ENCODE measurements around the gene ESRRA. TPM values are rescaled to one million over a fixed set of nuclear protein-coding genes. Genes with fewer than 3 reads are reported as not detected.
"Not testable (repeated sequence)": the region's sequence is repeated elsewhere in the genome, so short reads cannot be mapped to it uniquely, and the experiment has no call there.

Gene ESRRA
- total RNA-seq, 1 experiment from 2014 or later = 66.9 TPM

DNA sequence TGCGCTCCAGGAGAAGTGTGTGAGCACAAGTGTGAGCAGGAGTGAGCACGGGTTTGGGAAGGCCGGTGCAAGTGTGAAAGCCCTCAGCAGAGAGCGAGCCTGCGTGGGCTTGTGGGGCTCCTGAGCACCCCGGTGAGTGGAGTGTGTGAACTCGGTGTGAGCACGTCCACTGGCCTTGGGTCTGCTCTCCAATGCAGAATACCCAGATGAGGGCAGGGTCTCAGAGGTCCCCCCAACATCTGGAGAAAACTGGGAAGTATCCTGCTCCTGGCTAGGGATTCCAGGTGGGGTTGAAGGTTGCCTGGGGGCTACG lies 1.2 kb downstream of the ESRRA start:
- peaks cover 55% of the 10 kb centered on the region for H3K36me3 Mint-ChIP-seq (ENCODE audit: insufficient read depth, unreplicated experiment)
- H3K4me3 ChIP-seq (ENCODE audit: low read depth, low read length) = peak overlapping the region; percentile 65
- no peaks in the 10 kb centered on the region for H3K9me3 ChIP-seq
- H3K27me3 Mint-ChIP-seq (ENCODE audit: insufficient read depth, unreplicated experiment) = no peaks in the 10 kb centered on the region
- peaks cover 3% of the 10 kb centered on the region; the same call in 1 of the 2 replicates for H3K36me3 ChIP-seq (ENCODE audit: control insufficient read depth, insufficient read depth, low read length)
- DNase-seq = no peak
- TF ChIP-seq, protein P1, sequence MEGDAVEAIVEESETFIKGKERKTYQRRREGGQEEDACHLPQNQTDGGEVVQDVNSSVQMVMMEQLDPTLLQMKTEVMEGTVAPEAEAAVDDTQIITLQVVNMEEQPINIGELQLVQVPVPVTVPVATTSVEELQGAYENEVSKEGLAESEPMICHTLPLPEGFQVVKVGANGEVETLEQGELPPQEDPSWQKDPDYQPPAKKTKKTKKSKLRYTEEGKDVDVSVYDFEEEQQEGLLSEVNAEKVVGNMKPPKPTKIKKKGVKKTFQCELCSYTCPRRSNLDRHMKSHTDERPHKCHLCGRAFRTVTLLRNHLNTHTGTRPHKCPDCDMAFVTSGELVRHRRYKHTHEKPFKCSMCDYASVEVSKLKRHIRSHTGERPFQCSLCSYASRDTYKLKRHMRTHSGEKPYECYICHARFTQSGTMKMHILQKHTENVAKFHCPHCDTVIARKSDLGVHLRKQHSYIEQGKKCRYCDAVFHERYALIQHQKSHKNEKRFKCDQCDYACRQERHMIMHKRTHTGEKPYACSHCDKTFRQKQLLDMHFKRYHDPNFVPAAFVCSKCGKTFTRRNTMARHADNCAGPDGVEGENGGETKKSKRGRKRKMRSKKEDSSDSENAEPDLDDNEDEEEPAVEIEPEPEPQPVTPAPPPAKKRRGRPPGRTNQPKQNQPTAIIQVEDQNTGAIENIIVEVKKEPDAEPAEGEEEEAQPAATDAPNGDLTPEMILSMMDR (IDR thresholded peaks at IDR 0.05; ENCODE audit: insufficient read depth in 1 of 2, low read depth in 1 of 2, low read length in 1 of 2, severe bottlenecking in 1 of 2, unreplicated experiment in 1 of 2) = no peak
- intact Hi-C loops (cut with micrococcal nuclease; ENCODE audit: unreplicated experiment) = no loop called here
- H3K4me1 ChIP-seq = peaks cover 32% of the 10 kb centered on the region
- peak overlapping the region; percentile 97 for H3K4me3 Mint-ChIP-seq (ENCODE audit: unreplicated experiment)
- BruUV-seq (replicated peaks) = TSS peak; percentile 71
- POLR2A ChIA-PET = interaction anchor here (3.5 kb wide), 1 partner anchor 11 kb away, joined by 86 read pairs; the partner anchor contains the start of genes PRDX5 and TRMT112
- CTCF ChIA-PET = interaction anchor here (0.8 to 2.2 kb wide), 2 partner anchors 11 to 49 kb away, joined by 3 to 7 read pairs; partner anchors contain the start of genes PRDX5 and TRMT112
- peak overlapping the region; percentile 96 for H3K27ac Mint-ChIP-seq (ENCODE audit: unreplicated experiment)
- H3K4me1 Mint-ChIP-seq (ENCODE audit: low read depth, unreplicated experiment) = peaks cover 9% of the 10 kb centered on the region
- H3K9me3 Mint-ChIP-seq (ENCODE audit: unreplicated experiment) = no peaks in the 10 kb centered on the region
- no peaks in the 10 kb centered on the region for H3K27me3 ChIP-seq (replicated peaks; ENCODE audit: control insufficient read depth, insufficient read depth, low read length)

DNA sequence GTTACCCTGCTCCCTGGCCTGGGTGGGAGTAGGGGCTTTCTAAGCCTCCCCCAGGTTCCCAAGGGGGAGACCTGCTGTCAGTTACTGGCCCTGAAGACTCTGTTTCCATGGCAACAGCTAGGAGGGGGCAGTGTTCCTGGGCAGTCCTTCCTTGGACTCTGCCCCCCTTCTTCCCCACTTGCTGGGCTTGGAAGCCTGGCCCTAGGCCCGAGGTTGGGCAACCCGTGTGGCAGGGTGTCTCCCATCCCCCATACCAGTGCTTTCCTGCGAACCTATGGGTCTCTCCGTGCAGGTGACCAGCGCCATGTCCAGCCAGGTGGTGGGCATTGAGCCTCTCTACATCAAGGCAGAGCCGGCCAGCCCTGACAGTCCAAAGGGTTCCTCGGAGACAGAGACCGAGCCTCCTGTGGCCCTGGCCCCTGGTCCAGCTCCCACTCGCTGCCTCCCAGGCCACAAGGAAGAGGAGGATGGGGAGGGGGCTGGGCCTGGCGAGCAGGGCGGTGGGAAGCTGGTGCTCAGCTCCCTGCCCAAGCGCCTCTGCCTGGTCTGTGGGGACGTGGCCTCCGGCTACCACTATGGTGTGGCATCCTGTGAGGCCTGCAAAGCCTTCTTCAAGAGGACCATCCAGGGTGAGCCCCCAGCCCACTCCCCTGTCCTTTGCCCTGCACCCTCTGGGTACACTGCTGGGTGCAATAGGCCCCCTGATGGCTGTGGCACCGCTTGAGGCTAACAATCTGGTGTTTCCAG lies 1.7 kb downstream of the ESRRA start:
- TF ChIP-seq, protein P1 (IDR thresholded peaks at IDR 0.05; ENCODE audit: insufficient read depth in 1 of 2, low read depth in 1 of 2, low read length in 1 of 2, severe bottlenecking in 1 of 2, unreplicated experiment in 1 of 2) = no peak
- BruUV-seq (replicated peaks) = no TSS peak
- Mint-ChIP-seq H3K27ac (ENCODE audit: unreplicated experiment) (peak overlapping the region; percentile 96), H3K4me1 (ENCODE audit: low read depth, unreplicated experiment) (peaks cover 9% of the 10 kb centered on the region), H3K27me3 (ENCODE audit: insufficient read depth, unreplicated experiment) (no peaks in the 10 kb centered on the region), H3K9me3 (ENCODE audit: unreplicated experiment) (no peaks in the 10 kb centered on the region), H3K4me3 (ENCODE audit: unreplicated experiment) (peak overlapping the region; percentile 97), H3K36me3 (ENCODE audit: insufficient read depth, unreplicated experiment) (peaks cover 57% of the 10 kb centered on the region)
- H3K36me3 ChIP-seq (ENCODE audit: control insufficient read depth, insufficient read depth, low read length) = peaks cover 3% of the 10 kb centered on the region; the same call in 1 of the 2 replicates
- H3K4me3 ChIP-seq (ENCODE audit: low read depth, low read length) = peak overlapping the region; percentile 65
- DNase-seq = peak; percentile 63 to 67
- no peaks in the 10 kb centered on the region for H3K9me3 ChIP-seq
- peaks cover 32% of the 10 kb centered on the region for H3K4me1 ChIP-seq
- intact Hi-C loops (cut with micrococcal nuclease; ENCODE audit: unreplicated experiment) = no loop called here
- POLR2A ChIA-PET = interaction anchor here (3.5 kb wide), 1 partner anchor 10 kb away, joined by 86 read pairs; the partner anchor contains the start of genes PRDX5 and TRMT112
- H3K27me3 ChIP-seq (replicated peaks; ENCODE audit: control insufficient read depth, insufficient read depth, low read length) = no peaks in the 10 kb centered on the region
- CTCF ChIA-PET = interaction anchor here (0.8 to 2.2 kb wide), 2 partner anchors 11 to 48 kb away, joined by 3 to 7 read pairs; partner anchors contain the start of genes PRDX5 and TRMT112

DNA sequence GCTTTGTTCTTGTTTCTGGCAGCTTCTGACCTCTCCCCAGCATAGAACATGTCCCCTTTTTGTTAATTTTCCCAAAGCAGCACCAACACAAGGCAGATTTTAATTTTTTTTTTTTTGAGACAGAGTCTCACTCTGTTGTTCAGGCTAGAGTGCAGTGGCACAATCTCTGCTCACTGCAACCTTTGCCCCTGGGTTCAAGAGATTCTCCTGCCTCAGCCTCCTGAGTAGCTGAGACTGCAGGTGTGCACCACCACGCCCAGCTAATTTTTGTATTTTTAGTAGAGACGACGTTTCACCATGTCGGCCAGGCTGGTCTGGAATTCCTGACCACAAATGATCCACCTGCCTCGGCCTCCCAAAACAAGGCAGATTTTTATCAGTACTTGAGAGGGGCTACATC lies 2.5 kb downstream of the ESRRA start:
- H3K36me3 ChIP-seq (ENCODE audit: control insufficient read depth, insufficient read depth, low read length); intact Hi-C loops (cut with micrococcal nuclease; ENCODE audit: unreplicated experiment); BruUV-seq (replicated peaks); H3K9me3 Mint-ChIP-seq (ENCODE audit: unreplicated experiment); H3K27me3 ChIP-seq (replicated peaks; ENCODE audit: control insufficient read depth, insufficient read depth, low read length); H3K27me3 Mint-ChIP-seq (ENCODE audit: insufficient read depth, unreplicated experiment); H3K9me3 ChIP-seq; POLR2A ChIA-PET; DNase-seq; H3K4me3 ChIP-seq (ENCODE audit: low read depth, low read length): not testable (repeated sequence)
- H3K27ac Mint-ChIP-seq (ENCODE audit: unreplicated experiment) = peak overlapping the region; percentile 77
- CTCF ChIA-PET = interaction anchor here (2.2 kb wide), 1 partner anchor 10 kb away, joined by 7 read pairs; the partner anchor contains the start of genes PRDX5 and TRMT112
- H3K4me1 ChIP-seq = peaks cover 32% of the 10 kb centered on the region
- H3K4me1 Mint-ChIP-seq (ENCODE audit: low read depth, unreplicated experiment) = peaks cover 14% of the 10 kb centered on the region
- H3K4me3 Mint-ChIP-seq (ENCODE audit: unreplicated experiment) = peak overlapping the region; percentile 97
- H3K36me3 Mint-ChIP-seq (ENCODE audit: insufficient read depth, unreplicated experiment) = peaks cover 63% of the 10 kb centered on the region
